K562 (cell line): ENCODE measurements around the gene RNF151. TPM values are rescaled to one million over a fixed set of nuclear protein-coding genes. Genes with fewer than 3 reads are reported as not detected.

Experiments
- ADNP ChIP-seq: fragments of 200-800 bp; sonication (Bioruptor generic); IDR thresholded peaks from 2 replicates; pipeline ENCODE4 v1.6.1; 2016; ENCODE audit warnings: missing genetic modification characterization, missing compliant biosample characterization
- BDP1 ChIP-seq: IDR thresholded peaks from 3 replicates; pipeline ENCODE4 v1.6.1; 2011; ENCODE audit not compliant: insufficient read length, insufficient read depth
- CREB1 ChIP-seq, 2 experiments: sonication (generic) in 1 of 2; formaldehyde crosslinking in 1 of 2; IDR thresholded peaks; 2 replicates each; pipeline versions ENCODE4 v1.6.1 to v1.8.0; 2012 to 2022; ENCODE audit warnings: inconsistent platforms in 1 of 2, mild to moderate bottlenecking in 1 of 2, missing genetic modification reagents in 1 of 2, moderate library complexity in 1 of 2
- CREB5 ChIP-seq: fragments of 250-450 bp; sonication (Bioruptor Pico); IDR thresholded peaks from 2 replicates; pipeline ENCODE4 v1.5.0; 2020; ENCODE audit warnings: mild to moderate bottlenecking
- HMG20B ChIP-seq: fragments of 250-450 bp; sonication (Bioruptor Pico); IDR thresholded peaks from 2 replicates; pipeline ENCODE4 v1.5.0; 2021; ENCODE audit warnings: mild to moderate bottlenecking
- ILK ChIP-seq: fragments of 450-650 bp; IDR thresholded peaks from 2 replicates; pipeline ENCODE4 v1.6.1; 2016; ENCODE audit warnings: missing genetic modification characterization, low read depth, mild to moderate bottlenecking, missing compliant biosample characterization, moderate library complexity, borderline replicate concordance
- KAT7 ChIP-seq: sonication (generic); formaldehyde crosslinking; IDR thresholded peaks from 2 replicates; pipeline ENCODE4 v1.8.0; 2022; ENCODE audit warnings: missing genetic modification reagents, mild to moderate bottlenecking, borderline replicate concordance
- LCOR ChIP-seq: sonication (generic); formaldehyde crosslinking; IDR thresholded peaks from 2 replicates; pipeline ENCODE4 v1.8.0; 2022; ENCODE audit warnings: mild to moderate bottlenecking, missing genetic modification reagents
- MED1 ChIP-seq: sonication (generic); formaldehyde crosslinking; IDR thresholded peaks from 2 replicates; pipeline ENCODE4 v1.8.1; 2023; ENCODE audit warnings: missing genetic modification reagents, borderline replicate concordance
- MNT ChIP-seq, 2 experiments: fragments of 450-650 bp; conservative IDR thresholded peaks; 2 replicates each; pipeline ENCODE4 v1.6.1; 2017; ENCODE audit warnings: mild to moderate bottlenecking in 2 of 2, moderate library complexity in 2 of 2
- POLR2AphosphoS5 ChIP-seq: IDR thresholded peaks from 2 replicates; pipeline ENCODE4 v1.6.1; 2011; ENCODE audit warnings: mild to moderate bottlenecking, low read depth, low read length, moderate library complexity; ENCODE audit not compliant: control insufficient read depth, insufficient read depth
- RAD51 ChIP-seq: fragments of 450-650 bp; IDR thresholded peaks from 2 replicates; pipeline ENCODE4 v1.7.1; 2016; ENCODE audit warnings: low read depth, mild to moderate bottlenecking, borderline replicate concordance
- STAT6 ChIP-seq: sonication (generic); formaldehyde crosslinking; IDR thresholded peaks from 2 replicates; pipeline ENCODE4 v1.8.1; 2023; ENCODE audit warnings: mild to moderate bottlenecking, missing genetic modification reagents
- TRIM25 ChIP-seq: fragments of 450-650 bp; IDR thresholded peaks from 2 replicates; pipeline ENCODE4 v1.7.0; 2016; ENCODE audit warnings: borderline replicate concordance
- U2AF2 ChIP-seq: fragments of 200-400 bp; formaldehyde crosslinking; optimal IDR thresholded peaks from 2 replicates; pipeline ENCODE3; 2017; ENCODE audit warnings: low read depth, mild to moderate bottlenecking, low read length
- ZFPM2 ChIP-seq: fragments of 250-450 bp; sonication (Bioruptor Pico); IDR thresholded peaks from 2 replicates; pipeline ENCODE4 v1.5.1; 2022; ENCODE audit warnings: mild to moderate bottlenecking
- ZNF639 ChIP-seq, 2 experiments: fragments of 200-800 bp in 1 of 2; sonication (Bioruptor generic) in 1 of 2; sonication (generic) in 1 of 2; formaldehyde crosslinking in 1 of 2; IDR thresholded peaks in 1 of 2; conservative IDR thresholded peaks in 1 of 2; 2 replicates each; pipeline versions ENCODE4 v1.5.0 to v1.6.1; 2016 to 2020; ENCODE audit warnings: missing compliant biosample characterization in 1 of 2, missing genetic modification characterization in 1 of 2, missing genetic modification reagents in 1 of 2
- polyA plus RNA-seq, 8 experiments: library from polyadenylated mRNA; depleted of rRNA in 4 of 8; stranded (reverse) in 5 of 8; unstranded in 3 of 8; fragments of >200 nt; fragmentation: Nextera tagmentation in 2 of 8; fragmentation: Illumina TruSeq in 1 of 8; extraction: Ambion mirVana in 2 of 8; extraction: Trizol in 1 of 8; gene quantifications; 2 replicates each; pipeline versions ENCODE4 v1.2.1 to v1.2.3, GENCODE V29; 2011 to 2014; ENCODE audit warnings: inconsistent platforms in 1 of 8, missing spikeins in 1 of 8
- total RNA-seq, 7 experiments: library from RNA; depleted of rRNA in 6 of 7; stranded (reverse); fragments of >200 nt in 6 of 7; fragmentation: Illumina TruSeq in 2 of 7; extraction: Trizol in 2 of 7; gene quantifications; 2 replicates each; pipeline versions ENCODE4 v1.2.1 to v1.2.3, GENCODE V29; 2011 to 2021; ENCODE audit warnings: low replicate concordance in 1 of 7

RNF151 gene
- total and polyA plus RNA-seq, 9 of the 15 experiments (the other 6 are each of a cell fraction or from before 2014, with no cell fraction given): not detected

GRCh38 chr16:1991948-1992703 lies 25.5 kb downstream of the RNF151 start (continued):
- TF ChIP-seq STAT6 (CRISPR knock-in tag) (no peak), CREB5 (no peak), ILK (no peak), ZFPM2 (CRISPR knock-in tag) (no peak), HMG20B (no peak), MNT (conservative IDR thresholded peaks at IDR 0.05) (peak; percentile 65 to 89; a peak in 3 of 4 replicates), U2AF2 (no peak), RAD51 (no peak), TRIM25 (no peak), BDP1 (no peak), ADNP (tag) (no peak), MED1 (CRISPR knock-in tag) (no peak), CREB1 (IDR thresholded peaks at IDR 0.05) (no peak; the same call in 1 of the 2 replicates), CREB1 (CRISPR knock-in tag; IDR thresholded peaks at IDR 0.05) (peak; percentile 35), LCOR (CRISPR knock-in tag) (0 out of 2 replicates have a peak, but pooled peaks have one; percentile 48), KAT7 (CRISPR knock-in tag) (0 out of 2 replicates have a peak, but pooled peaks have one; percentile 55), POLR2AphosphoS5 (no peak), ZNF639 (CRISPR knock-in tag; conservative IDR thresholded peaks at IDR 0.05 in 1 of 2, IDR thresholded peaks at IDR 0.05 in 1 of 2) (peak in 1 of 2 experiments; percentile 67; a peak in 2 of 4 replicates)
